SK-N-SH (cell line): ENCODE results near the gene CCDC27. TPM values are rescaled to one million over a fixed set of nuclear protein-coding genes. Genes with fewer than 3 reads are reported as not detected.
A peak's percentile ranks its signal among the peaks of the same experiment; 100 is the strongest.

ENCODE experiments used
- CTCF ChIA-PET: fragments of 300-600, 350-600 bp; formaldehyde crosslinking; extraction: SDS; loops from one replicate; lab custom pipeline; 2021; lab: Yijun Ruan, JAX
- POLR2A ChIA-PET: fragments of 350-600 bp; sonication (Branson Sonifier 250); formaldehyde crosslinking; extraction: SDS; loops from one replicate; lab custom pipeline; 2020; ENCODE audit warnings: antibody characterized with exemption, inconsistent platforms; lab: Yijun Ruan, JAX
- DNase-seq: peaks from one replicate; pipeline ENCODE4 v3.0.0; 2012
- H2AFZ ChIP-seq: fragments of 200-600 bp; sonication (generic); 2 replicates; pipeline ENCODE4 v1.8.1; 2016; ENCODE audit warnings: antibody characterized with exemption, mild to moderate bottlenecking, low read depth
- H3F3A ChIP-seq: fragments of 200-600 bp; sonication (generic); replicated peaks from 2 replicates; pipeline ENCODE3; 2016; ENCODE audit warnings: antibody characterized with exemption, mild to moderate bottlenecking; ENCODE audit not compliant: insufficient read depth
- H3K27ac ChIP-seq, 2 experiments: fragments of 200-500 bp in 1 of 2; fragments of 200-600 bp in 1 of 2; sonication (Bioruptor generic) in 1 of 2; sonication (generic), shearing (Covaris generic) in 1 of 2; 2 replicates each; pipeline versions ENCODE4 v1.5.1 to v1.6.1; 2014 to 2016; ENCODE audit warnings: low read depth in 2 of 2, inconsistent platforms in 1 of 2, low read length in 1 of 2, mild to moderate bottlenecking in 1 of 2, mixed read lengths in 1 of 2
- H3K27me3 ChIP-seq: fragments of 200-600 bp; sonication (generic), shearing (Covaris generic); 2 replicates; pipeline ENCODE4 v1.6.1; 2016; ENCODE audit warnings: mixed run types; ENCODE audit not compliant: insufficient read depth
- H3K36me3 ChIP-seq, 2 experiments: fragments of 200-500 bp in 1 of 2; fragments of 200-600 bp in 1 of 2; sonication (Bioruptor generic) in 1 of 2; sonication (generic) in 1 of 2; replicated peaks in 1 of 2; 2 replicates each; pipeline versions ENCODE3 to v1.5.1; 2014 to 2016; ENCODE audit warnings: low read length in 1 of 2, mild to moderate bottlenecking in 1 of 2; ENCODE audit not compliant: insufficient read depth in 2 of 2, control insufficient read depth in 1 of 2
- H3K4me1 ChIP-seq, 2 experiments: fragments of 200-500 bp in 1 of 2; fragments of 200-600 bp in 1 of 2; sonication (Bioruptor generic) in 1 of 2; sonication (generic), shearing (Covaris generic) in 1 of 2; 2 replicates each; pipeline versions ENCODE4 v1.5.1 to v1.6.1; 2014 to 2016; ENCODE audit warnings: low read depth in 1 of 2, low read length in 1 of 2, mixed run types in 1 of 2; ENCODE audit not compliant: insufficient read depth in 2 of 2, control insufficient read depth in 1 of 2
- H3K4me2 ChIP-seq: fragments of 200-600 bp; sonication (generic), shearing (Covaris generic); 2 replicates; pipeline ENCODE4 v1.6.1; 2017; ENCODE audit warnings: mixed run types
- H3K4me3 ChIP-seq, 2 experiments: fragments of 200-500 bp in 1 of 2; fragments of 200-600 bp in 1 of 2; sonication (Bioruptor generic) in 1 of 2; sonication (generic), shearing (Covaris generic) in 1 of 2; 2 replicates each; pipeline versions ENCODE4 v1.5.1 to v1.8.1; 2014 to 2016; ENCODE audit warnings: low read depth in 2 of 2, inconsistent platforms in 1 of 2, low read length in 1 of 2, mild to moderate bottlenecking in 1 of 2, mixed read lengths in 1 of 2, moderate library complexity in 1 of 2
- H3K79me2 ChIP-seq: fragments of 200-600 bp; sonication (generic); 2 replicates; pipeline ENCODE4 v1.8.1; 2017; ENCODE audit warnings: mild to moderate bottlenecking; ENCODE audit not compliant: insufficient read depth
- H3K9ac ChIP-seq: fragments of 200-600 bp; sonication (generic); 2 replicates; pipeline ENCODE4 v1.6.1; 2017; ENCODE audit warnings: mixed run types
- H3K9me2 ChIP-seq: fragments of 200-600 bp; sonication (generic); 2 replicates; pipeline ENCODE4 v1.6.1; 2017; ENCODE audit warnings: mixed run types
- H3K9me3 ChIP-seq: fragments of 200-600 bp; sonication (generic); 2 replicates; pipeline ENCODE4 v1.6.1; 2017; ENCODE audit warnings: mixed run types, mild to moderate bottlenecking, moderate library complexity
- H4K20me1 ChIP-seq: fragments of 200-600 bp; sonication (generic); 2 replicates; pipeline ENCODE4 v1.6.1; 2017; ENCODE audit warnings: mild to moderate bottlenecking, mixed run types; ENCODE audit not compliant: insufficient read depth
- CHD2 ChIP-seq: fragments of 150-350 bp; IDR thresholded peaks from 2 replicates; pipeline ENCODE4 v1.6.1; 2018; ENCODE audit warnings: low read length; ENCODE audit not compliant: partially characterized antibody
- ELF1 ChIP-seq: IDR thresholded peaks from 2 replicates; pipeline ENCODE4 v1.4.0; 2012
- EP300 ChIP-seq, 2 experiments: IDR thresholded peaks; 2 replicates each; pipeline versions ENCODE4 v1.4.0 to v1.6.1; 2012; ENCODE audit warnings: borderline replicate concordance in 1 of 2, low read depth in 1 of 2, low read length in 1 of 2
- FOSL2 ChIP-seq: IDR thresholded peaks from 2 replicates; pipeline ENCODE4 v1.4.0; 2012; ENCODE audit warnings: low read depth, mild to moderate bottlenecking, moderate library complexity, borderline replicate concordance
- GATA2 ChIP-seq: sonication (generic); formaldehyde crosslinking; IDR thresholded peaks from 2 replicates; pipeline ENCODE4 v1.5.0; 2020; ENCODE audit warnings: mild to moderate bottlenecking, missing genetic modification reagents
- IRF3 ChIP-seq: fragments of 150-350 bp; IDR thresholded peaks from 2 replicates; pipeline ENCODE4 v1.6.1; 2016; ENCODE audit warnings: mild to moderate bottlenecking, low read depth, low read length
- MEF2A ChIP-seq: IDR thresholded peaks from 2 replicates; pipeline ENCODE4 v1.4.0; 2012; ENCODE audit warnings: low read depth, borderline replicate concordance
- NRF1 ChIP-seq: IDR thresholded peaks from 2 replicates; pipeline ENCODE4 v1.6.1; 2012; ENCODE audit warnings: low read depth, mild to moderate bottlenecking, low read length
- POLR2AphosphoS5 ChIP-seq: IDR thresholded peaks from 2 replicates; pipeline ENCODE4 v1.6.1; 2012; ENCODE audit warnings: low read depth, low read length
- REST ChIP-seq: IDR thresholded peaks from 2 replicates; pipeline ENCODE4 v1.6.1; 2012; ENCODE audit warnings: mild to moderate bottlenecking, low read depth, low read length, moderate library complexity
- RFX5 ChIP-seq: IDR thresholded peaks from 2 replicates; pipeline ENCODE4 v1.6.1; 2012; ENCODE audit warnings: mild to moderate bottlenecking, improper control_type of control experiment, low read length
- TAF1 ChIP-seq: IDR thresholded peaks from 2 replicates; pipeline ENCODE4 v1.6.1; 2012; ENCODE audit warnings: low read depth, mild to moderate bottlenecking, low read length, moderate library complexity, borderline replicate concordance
- TCF12 ChIP-seq: IDR thresholded peaks from 2 replicates; pipeline ENCODE4 v1.4.0; 2012
- USF1 ChIP-seq: IDR thresholded peaks from 2 replicates; pipeline ENCODE4 v1.4.0; 2012; ENCODE audit warnings: low read depth, borderline replicate concordance
- USF2 ChIP-seq: fragments of 150-350 bp; IDR thresholded peaks from 2 replicates; pipeline ENCODE4 v1.6.1; 2017; ENCODE audit warnings: antibody characterized with exemption, low read length, low read depth, borderline replicate concordance
- ZBTB33 ChIP-seq: IDR thresholded peaks from 2 replicates; pipeline ENCODE4 v1.4.0; 2012; ENCODE audit warnings: low read depth, borderline replicate concordance
- WGBS: methylation state at CpG from one replicate; pipeline ENCODE4 v1.1.6; 2017; ENCODE audit warnings: low lambda C conversion rate; 5-methylcytosine and 5-hydroxymethylcytosine counted together
- polyA plus RNA-seq, 3 experiments: library from polyadenylated mRNA; depleted of rRNA; stranded (reverse); fragments of >200 nt; gene quantifications; 2 replicates each; pipeline ENCODE4 v1.2.3, GENCODE V29; 2012

The CCDC27 gene
- polyA plus RNA-seq, 1 of the 3 experiments (the other 2 are of a cell fraction), result not detected

GRCh38 chr1:3735688-3736087 is 16.6 kb upstream of the CCDC27 start:
- Histone ChIP-seq H3K4me3 (no peak overlapping the region), H3K9ac (no peak overlapping the region), H3K27ac (peak overlapping the region in 1 of 2 experiments; percentile 3; a peak in 2 of 4 replicates), H3K4me1 (peaks cover 0 to 24% of the 10 kb centered on the region in 2 experiments; a peak in 1 of 4 replicates), H3K36me3 (peaks cover 7 to 39% of the 10 kb centered on the region in 2 experiments), H2AFZ (no peak overlapping the region), H3K79me2 (no peaks in the 10 kb centered on the region), H4K20me1 (no peaks in the 10 kb centered on the region), H3F3A (no peaks in the 10 kb centered on the region), H3K4me2 (no peak overlapping the region), H3K9me2 (no peaks in the 10 kb centered on the region), H3K27me3 (no peaks in the 10 kb centered on the region), H3K9me3 (no peaks in the 10 kb centered on the region)
- ChIA-PET CTCF (interaction anchor here (1.0 to 4.3 kb wide), 4 partner anchors 9 to 283 kb away, joined by 3 to 21 read pairs (median 4); no protein-coding TSS in a partner anchor), POLR2A (no interaction called here)
- WGBS, result 83% methylated on average over 8 of the region's 13 CpGs
- TF ChIP-seq CHD2 (no peak), TCF12 (no peak), RFX5 (no peak), IRF3 (no peak)
- DNase-seq, result no peak

- no peak overlapping the region for H2AFZ ChIP-seq
- WGBS, result 94% methylated on average over 12 of the region's 13 CpGs
- H3K79me2 ChIP-seq, result no peaks in the 10 kb centered on the region
- no peak overlapping the region for H3K4me3 ChIP-seq
- H3K9me2 ChIP-seq, result no peaks in the 10 kb centered on the region
- H3K4me2 ChIP-seq, result no peak overlapping the region
- H3K36me3 ChIP-seq, result peaks cover 7 to 39% of the 10 kb centered on the region in 2 experiments
- H4K20me1 ChIP-seq, result no peaks in the 10 kb centered on the region
- no peak overlapping the region for H3K9ac ChIP-seq
- CTCF ChIA-PET, result interaction anchor here (1.0 to 4.3 kb wide), 4 partner anchors 9 to 283 kb away, joined by 3 to 21 read pairs (median 4); no protein-coding TSS in a partner anchor
- H3K4me1 ChIP-seq, result peaks cover 0 to 24% of the 10 kb centered on the region in 2 experiments; a peak in 1 of 4 replicates
- no peaks in the 10 kb centered on the region for H3K27me3 ChIP-seq
- no peak for DNase-seq
- POLR2A ChIA-PET, result no interaction called here
- H3F3A ChIP-seq, result no peaks in the 10 kb centered on the region
- H3K27ac ChIP-seq, result no peak overlapping the region; a peak in 2 of 4 replicates
- H3K9me3 ChIP-seq, result no peaks in the 10 kb centered on the region
- TF ChIP-seq FOSL2 (no peak), RFX5 (no peak), USF1 (no peak), GATA2 (no peak), NRF1 (no peak), ELF1 (no peak), ZBTB33 (no peak), TAF1 (no peak), EP300 (IDR thresholded peaks at IDR 0.05; ENCODE audit: borderline replicate concordance in 1 of 2, low read depth in 1 of 2, low read length in 1 of 2) (no peak), USF2 (no peak), MEF2A (no peak), REST (no peak), POLR2AphosphoS5 (no peak)
These were observed 16.1 kb upstream of the CCDC27 start for GRCh38 chr1:3736131-3736561.
